GM12878 (cell line): ENCODE results near the gene LST1. TPM values are rescaled to one million over a fixed set of nuclear protein-coding genes. Genes with fewer than 3 reads are reported as not detected.

Source experiments
- CBX5 ChIP-seq: sonication (generic); IDR thresholded peaks from 2 replicates; pipeline ENCODE4 v1.6.1; 2016; ENCODE audit warnings: low read depth, moderate library complexity, mild to moderate bottlenecking, inconsistent platforms
- CUX1 ChIP-seq: IDR thresholded peaks from 2 replicates; pipeline ENCODE4 v1.6.1; 2012; ENCODE audit warnings: improper control_type of control experiment, low read depth, low read length; ENCODE audit not compliant: insufficient replicate concordance
- KDM1A ChIP-seq: fragments of 200-600 bp; sonication (generic); IDR thresholded peaks from 2 replicates; pipeline ENCODE4 v1.6.1; 2016; ENCODE audit warnings: borderline replicate concordance
- MAX ChIP-seq: IDR thresholded peaks from 2 replicates; pipeline ENCODE4 v1.6.1; 2012; ENCODE audit warnings: low read depth, low read length, improper control_type of control experiment
- NBN ChIP-seq: fragments of 450-650 bp; IDR thresholded peaks from 2 replicates; pipeline ENCODE4 v1.6.1; 2016
- NFXL1 ChIP-seq: fragments of 450-650 bp; IDR thresholded peaks from 2 replicates; pipeline ENCODE4 v1.6.1; 2017; ENCODE audit warnings: antibody characterized with exemption, mild to moderate bottlenecking, borderline replicate concordance
- NFYB ChIP-seq: IDR thresholded peaks from 2 replicates; pipeline ENCODE4 v1.6.1; 2011; ENCODE audit warnings: low read depth, mild to moderate bottlenecking, low read length, improper control_type of control experiment, moderate library complexity; ENCODE audit not compliant: insufficient read depth
- NR2C1 ChIP-seq: fragments of 450-650 bp; IDR thresholded peaks from 2 replicates; pipeline ENCODE4 v1.6.1; 2017; ENCODE audit warnings: antibody characterized with exemption, mild to moderate bottlenecking, moderate library complexity
- POU2F2 ChIP-seq: IDR thresholded peaks from 3 replicates; pipeline ENCODE4 v1.6.1; 2011; ENCODE audit warnings: low read depth, mild to moderate bottlenecking, low read length, borderline replicate concordance
- SIN3A ChIP-seq: IDR thresholded peaks from 2 replicates; pipeline ENCODE4 v1.6.1; 2012; ENCODE audit warnings: low read depth, low read length, improper control_type of control experiment
- TBL1XR1 ChIP-seq: IDR thresholded peaks from 2 replicates; pipeline ENCODE4 v1.6.1; 2012; ENCODE audit warnings: low read depth, low read length, improper control_type of control experiment
- ZNF24 ChIP-seq: fragments of 450-650 bp; IDR thresholded peaks from 2 replicates; pipeline ENCODE4 v1.6.1; 2017; ENCODE audit warnings: antibody characterized with exemption, mild to moderate bottlenecking
- ZZZ3 ChIP-seq: IDR thresholded peaks from 2 replicates; pipeline ENCODE4 v1.6.1; 2011; ENCODE audit warnings: low read depth; ENCODE audit not compliant: control insufficient read depth, insufficient read length
- polyA plus RNA-seq, 11 experiments: library from polyadenylated mRNA; depleted of rRNA in 4 of 11; unstranded in 6 of 11; stranded (reverse) in 5 of 11; fragments of >200 nt; fragmentation: Nextera tagmentation in 4 of 11; fragmentation: Illumina TruSeq in 1 of 11; extraction: Ambion mirVana in 4 of 11; extraction: Trizol in 1 of 11; gene quantifications; 1 replicate in 1 of 11; 2 replicates in 10 of 11; pipeline versions ENCODE4 v1.2.1 to v1.2.3, GENCODE V29; 2011 to 2016; ENCODE audit warnings: inconsistent platforms in 2 of 11, missing spikeins in 2 of 11, low read depth in 1 of 11
- total RNA-seq, 4 experiments: library from RNA; depleted of rRNA in 3 of 4; stranded (reverse); fragments of >200 nt in 3 of 4; fragmentation: Illumina TruSeq in 1 of 4; extraction: Trizol in 1 of 4; gene quantifications; 2 replicates each; pipeline versions ENCODE4 v1.2.1 to v1.2.3, GENCODE V29; 2013 to 2021
- TF ChIP-seq, protein P1 (sequence below): IDR thresholded peaks from 2 replicates; pipeline ENCODE4 v1.6.1; 2012; ENCODE audit warnings: low read length, inconsistent platforms

The LST1 gene
- total and polyA plus RNA-seq, 10 of the 15 experiments (the other 5 are each of a cell fraction or from before 2014, with no cell fraction given): 4.1 to 35.5 (median 16.4) TPM

- TF ChIP-seq NFXL1 (no peak), SIN3A (no peak), POU2F2 (no peak), ZNF24 (no peak), KDM1A (no peak), NR2C1 (no peak), NBN (no peak), NFYB (no peak), TBL1XR1 (no peak), CUX1 (no peak), CBX5 (no peak), ZZZ3 (no peak), MAX (no peak)
- TF ChIP-seq, protein P1, sequence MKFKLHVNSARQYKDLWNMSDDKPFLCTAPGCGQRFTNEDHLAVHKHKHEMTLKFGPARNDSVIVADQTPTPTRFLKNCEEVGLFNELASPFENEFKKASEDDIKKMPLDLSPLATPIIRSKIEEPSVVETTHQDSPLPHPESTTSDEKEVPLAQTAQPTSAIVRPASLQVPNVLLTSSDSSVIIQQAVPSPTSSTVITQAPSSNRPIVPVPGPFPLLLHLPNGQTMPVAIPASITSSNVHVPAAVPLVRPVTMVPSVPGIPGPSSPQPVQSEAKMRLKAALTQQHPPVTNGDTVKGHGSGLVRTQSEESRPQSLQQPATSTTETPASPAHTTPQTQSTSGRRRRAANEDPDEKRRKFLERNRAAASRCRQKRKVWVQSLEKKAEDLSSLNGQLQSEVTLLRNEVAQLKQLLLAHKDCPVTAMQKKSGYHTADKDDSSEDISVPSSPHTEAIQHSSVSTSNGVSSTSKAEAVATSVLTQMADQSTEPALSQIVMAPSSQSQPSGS: no peak
These were observed 28.1 kb downstream of the LST1 start (continued) for GRCh38 chr6:31614075-31614619.
